ENCODE measurements around the gene LMO1. TPM values are rescaled to one million over a fixed set of nuclear protein-coding genes. Genes with fewer than 3 reads are reported as not detected.

LMO1 gene
- total RNA-seq, 2 donors from 2014 or later, result 0.18 TPM; not detected in 1

GRCh38 chr11:8232849-8233606, 30.6 kb downstream of the LMO1 start:
- intact Hi-C loops (cut with DNase I), result no loop called here
- ATAC-seq (no peak), DNase-seq (no peak)

DNA sequence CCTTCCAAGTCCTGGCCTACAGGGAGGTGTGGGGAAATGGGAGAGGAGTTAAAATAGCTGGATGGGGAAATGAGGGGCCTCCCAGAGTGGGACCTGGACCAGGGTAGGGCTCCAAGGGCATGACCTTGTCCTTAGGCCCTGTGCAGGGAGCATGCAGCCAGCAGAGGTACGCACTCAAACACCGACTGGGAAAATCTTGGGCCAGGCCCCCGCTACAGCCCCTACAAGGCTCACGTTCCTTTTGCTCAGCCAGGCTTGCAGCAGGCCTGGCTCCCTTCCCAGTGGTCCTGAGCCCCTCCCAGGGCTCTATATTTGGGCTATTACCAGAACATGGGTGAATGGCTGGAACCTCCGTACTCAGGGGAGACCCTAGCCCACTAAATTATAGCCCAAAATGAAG, 31.3 kb downstream of the LMO1 start:
- DNase-seq (no peak), ATAC-seq (no peak)
- intact Hi-C loops (cut with DNase I), result no loop called here

GRCh38 chr11:8231979-8232378, 31.7 kb downstream of the LMO1 start:
- intact Hi-C loops (cut with DNase I), result no loop called here
- ATAC-seq (no peak), DNase-seq (no peak)

GRCh38 chr11:8230921-8231847, 32.5 kb downstream of the LMO1 start:
- ATAC-seq (no peak), DNase-seq (no peak)
- intact Hi-C loops (cut with DNase I), result no loop called here

DNA sequence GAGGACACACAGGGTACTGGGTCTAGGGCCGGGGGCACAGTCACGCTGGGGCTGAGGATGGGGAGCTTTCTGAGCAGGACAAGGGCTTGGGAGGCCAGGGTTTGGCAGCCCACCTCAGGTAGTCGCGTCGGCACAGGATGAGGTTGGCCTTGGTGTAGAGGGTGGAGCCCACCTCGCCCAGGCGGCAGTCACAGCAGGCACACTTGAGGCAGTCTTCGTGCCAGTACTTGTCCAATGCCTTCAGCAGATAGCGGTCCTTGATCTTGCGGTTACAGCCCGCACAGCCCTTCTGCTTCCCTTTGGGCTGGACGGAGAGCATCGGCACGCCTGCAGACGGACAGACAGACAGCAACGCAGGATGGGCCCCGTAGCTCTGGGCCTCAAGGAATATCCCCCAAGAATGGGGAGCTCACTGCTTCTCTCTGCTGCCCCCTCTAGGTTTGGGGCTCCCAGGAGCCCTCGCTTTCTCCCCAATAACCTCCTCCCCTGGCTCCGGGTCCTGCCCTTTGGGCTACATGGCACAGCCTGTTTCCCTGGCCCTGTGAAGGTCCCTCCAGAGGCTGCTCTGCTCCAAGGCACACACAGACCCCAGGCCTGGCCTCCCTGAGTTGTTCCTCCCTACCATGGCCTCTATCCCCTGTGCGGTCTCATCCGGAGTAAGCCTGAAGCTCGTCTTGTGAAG, 33.4 kb downstream of the LMO1 start:
- DNase-seq, result no peak
- intact Hi-C loops (cut with DNase I), result no loop called here
- ATAC-seq, result no peak

DNA sequence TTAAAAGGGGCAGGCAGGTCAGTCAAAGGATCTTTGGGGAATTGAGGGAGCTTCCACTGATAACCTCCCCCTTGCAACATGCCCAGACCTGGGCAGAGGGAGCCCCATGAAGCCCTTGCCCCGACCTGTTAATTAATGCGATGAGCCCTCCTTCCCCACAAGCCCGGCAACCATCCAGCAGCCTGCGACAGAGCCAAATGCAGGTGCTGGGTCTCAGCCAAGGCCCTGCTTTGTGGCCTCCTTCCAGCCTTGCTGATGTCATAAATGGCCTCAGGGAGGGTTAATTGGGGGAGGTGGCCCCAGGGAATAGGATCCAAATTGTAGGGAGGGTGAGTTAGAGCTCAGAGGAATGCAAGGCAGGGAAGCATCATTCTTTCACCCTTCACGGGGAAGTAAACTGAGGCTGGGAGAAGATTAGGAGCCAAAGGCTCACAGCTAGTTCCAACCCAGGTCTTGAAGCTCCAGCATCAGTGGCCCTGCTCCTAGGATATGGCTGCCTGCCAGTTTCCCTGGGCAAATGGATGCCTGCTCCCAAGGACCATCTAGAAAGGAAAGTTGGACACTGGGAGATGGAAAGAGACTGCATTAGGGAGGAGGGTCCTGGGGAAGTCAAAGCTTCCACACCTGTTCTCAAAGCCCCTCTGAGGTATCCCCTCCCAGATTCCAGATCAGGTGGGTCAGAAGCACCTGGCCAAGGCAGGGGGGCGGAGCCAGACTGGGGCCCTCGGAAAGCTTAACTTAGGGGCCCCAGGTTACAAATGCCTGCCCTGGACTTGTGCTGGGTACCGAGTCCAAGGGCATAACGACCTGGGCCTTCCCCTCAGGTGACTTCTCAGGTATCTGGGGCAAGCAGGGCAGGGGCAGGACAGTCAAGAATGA, 34.1 kb downstream of the LMO1 start:
- ATAC-seq (no peak), DNase-seq (no peak)
- intact Hi-C loops (cut with DNase I), result loop anchor here (5.0 to 10.0 kb wide), 4 partner anchors 33 to 333 kb away; partner anchors contain the start of gene LMO1 (in 1 of the 2)

DNA sequence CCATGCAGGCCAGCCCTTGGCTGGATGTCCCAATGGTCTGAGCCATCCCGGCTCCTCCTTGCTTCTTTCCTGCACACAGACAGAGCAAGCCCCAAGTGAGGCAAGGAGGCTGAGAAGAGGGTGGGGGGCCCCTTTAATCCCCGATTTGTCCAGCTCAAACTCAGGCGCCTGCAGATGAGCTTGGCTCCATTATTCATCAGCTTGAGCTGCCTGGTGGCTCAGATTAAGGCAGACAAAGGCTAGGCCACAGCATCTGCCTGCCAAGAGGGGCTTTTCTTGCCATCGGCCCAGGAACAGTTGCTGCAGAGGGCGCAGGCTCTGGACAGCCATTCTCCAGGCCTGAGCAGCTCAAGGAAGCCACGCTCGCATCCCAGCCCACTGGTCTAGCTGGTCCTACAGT, 35.4 kb downstream of the LMO1 start:
- intact Hi-C loops (cut with DNase I), result loop anchor here (5.0 to 10.0 kb wide), 4 partner anchors 34 to 334 kb away; partner anchors contain the start of gene LMO1 (in 1 of the 2)

DNA sequence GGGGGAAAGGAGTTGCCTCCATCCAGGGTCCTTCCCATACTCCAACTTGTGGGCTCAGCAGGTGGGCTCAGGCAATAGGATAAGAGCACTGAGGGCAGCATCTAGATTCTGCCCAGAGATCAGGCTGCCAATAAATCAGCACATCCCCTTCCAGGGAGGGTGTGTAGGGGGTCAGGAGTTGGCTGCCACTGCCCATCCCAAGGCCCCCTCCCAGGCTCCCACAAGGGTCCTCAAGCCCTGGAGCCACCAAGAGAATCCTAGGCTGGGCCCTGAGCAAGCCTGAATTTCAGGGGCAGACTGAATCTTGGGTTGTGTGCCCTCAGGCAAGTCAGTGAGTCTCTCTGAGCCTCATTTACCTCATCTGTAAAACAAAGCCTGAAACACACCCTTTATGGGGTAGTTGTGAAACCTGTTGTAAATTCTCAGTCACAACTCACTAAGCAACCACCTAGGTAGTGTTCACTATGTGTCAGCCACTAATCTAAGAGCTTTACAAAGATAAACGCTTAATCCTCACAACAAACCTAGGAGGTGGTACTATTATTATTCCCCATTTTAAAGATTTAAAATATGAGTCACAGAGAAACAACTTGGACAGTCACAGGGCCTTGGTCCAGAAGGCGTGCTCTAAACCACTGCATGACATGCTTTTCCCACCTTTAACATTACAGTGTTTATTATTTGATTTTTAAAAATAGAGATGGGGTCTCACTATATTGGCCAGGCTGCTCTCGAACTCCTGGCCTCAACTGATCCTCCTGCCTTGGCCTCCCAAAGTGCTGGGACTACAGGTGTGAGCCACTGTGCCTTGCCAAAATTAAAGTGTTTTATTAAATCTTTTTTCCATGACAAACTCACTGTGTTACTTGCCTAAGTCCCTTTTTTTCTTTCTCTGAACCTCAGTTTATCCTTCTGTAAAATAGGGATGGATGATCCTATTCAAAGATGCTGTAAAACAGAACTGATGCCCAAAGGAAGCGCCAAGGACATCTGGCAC, 36.2 kb downstream of the LMO1 start:
- no peak for ATAC-seq
- DNase-seq, result no peak
- intact Hi-C loops (cut with DNase I), result loop anchor here (5.0 to 10.0 kb wide), 4 partner anchors 35 to 335 kb away; partner anchors contain the start of gene LMO1 (in 1 of the 2)

More for the DNA sequence above, 35.4 kb downstream of the LMO1 start:
- DNase-seq (no peak), ATAC-seq (no peak)

GRCh38 chr11:8225589-8226036, 38.1 kb downstream of the LMO1 start:
- intact Hi-C loops (cut with DNase I), result loop anchor here (1.0 to 10.0 kb wide), 6 partner anchors 37 to 341 kb away; partner anchors contain the start of gene LMO1 (in 2 of the 2)
- peak; percentile 68 to 74 for ATAC-seq
- DNase-seq, result peak; percentile 73

- no peak for DNase-seq
- intact Hi-C loops (cut with DNase I), result loop anchor here (1.0 to 10.0 kb wide), 6 partner anchors 38 to 342 kb away; partner anchors contain the start of gene LMO1 (in 2 of the 2)
These were observed 39.0 kb downstream of the LMO1 start for GRCh38 chr11:8224711-8225110.

GRCh38 chr11:8224161-8224591, 39.5 kb downstream of the LMO1 start:
- intact Hi-C loops (cut with DNase I), result loop anchor here (2.0 to 10.0 kb wide), 3 partner anchors 39 to 101 kb away; partner anchors contain the start of gene LMO1 (in 1 of the 2)
- DNase-seq (no peak), ATAC-seq (no peak)

More at GRCh38 chr11:8224711-8225110, 39.0 kb downstream of the LMO1 start:
- ATAC-seq, result no peak

GRCh38 chr11:8223513-8223900, 40.2 kb downstream of the LMO1 start:
- intact Hi-C loops (cut with DNase I), result loop anchor here (10.0 kb wide), 2 partner anchors 91 to 101 kb away; no protein-coding TSS in a partner anchor
- DNase-seq, result no peak

DNA sequence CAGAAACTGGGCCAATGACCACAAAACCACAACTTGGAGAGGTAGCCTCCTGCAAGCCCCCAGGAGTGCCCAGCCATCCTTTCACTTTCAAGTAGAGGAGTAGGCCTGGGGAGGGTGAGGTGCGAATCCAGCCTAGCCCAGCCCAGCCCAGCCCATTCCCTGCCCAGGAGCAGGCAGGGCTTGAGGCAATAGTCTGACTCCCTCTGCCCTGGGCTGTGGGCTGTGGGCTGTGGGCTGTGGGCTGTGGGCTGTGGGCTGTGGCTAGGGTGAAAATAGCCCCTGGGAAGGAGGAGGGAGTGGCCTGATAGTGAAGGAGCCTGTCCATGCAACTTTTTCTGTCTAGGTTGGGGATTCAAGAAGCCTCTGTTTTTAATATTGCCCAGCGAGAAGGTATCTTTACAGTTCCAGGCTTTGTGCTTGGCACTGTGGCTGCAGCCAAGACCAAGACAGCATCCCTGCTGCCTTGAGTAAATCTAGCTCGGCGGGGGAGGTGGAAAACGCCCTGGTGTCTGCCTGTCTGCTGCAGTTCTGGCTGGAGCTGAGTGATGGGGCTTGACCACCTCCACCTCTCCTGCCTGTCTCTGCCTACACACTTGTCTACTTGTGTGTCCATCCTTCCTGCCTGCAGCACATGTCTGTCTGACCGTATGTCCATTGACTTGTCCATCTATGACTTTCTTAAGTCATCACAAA, 40.7 kb downstream of the LMO1 start:
- DNase-seq (no peak), ATAC-seq (no peak)
- intact Hi-C loops (cut with DNase I), result loop anchor here (10.0 kb wide), 2 partner anchors 92 to 102 kb away; no protein-coding TSS in a partner anchor

More at GRCh38 chr11:8223513-8223900, 40.2 kb downstream of the LMO1 start:
- no peak for ATAC-seq

DNA sequence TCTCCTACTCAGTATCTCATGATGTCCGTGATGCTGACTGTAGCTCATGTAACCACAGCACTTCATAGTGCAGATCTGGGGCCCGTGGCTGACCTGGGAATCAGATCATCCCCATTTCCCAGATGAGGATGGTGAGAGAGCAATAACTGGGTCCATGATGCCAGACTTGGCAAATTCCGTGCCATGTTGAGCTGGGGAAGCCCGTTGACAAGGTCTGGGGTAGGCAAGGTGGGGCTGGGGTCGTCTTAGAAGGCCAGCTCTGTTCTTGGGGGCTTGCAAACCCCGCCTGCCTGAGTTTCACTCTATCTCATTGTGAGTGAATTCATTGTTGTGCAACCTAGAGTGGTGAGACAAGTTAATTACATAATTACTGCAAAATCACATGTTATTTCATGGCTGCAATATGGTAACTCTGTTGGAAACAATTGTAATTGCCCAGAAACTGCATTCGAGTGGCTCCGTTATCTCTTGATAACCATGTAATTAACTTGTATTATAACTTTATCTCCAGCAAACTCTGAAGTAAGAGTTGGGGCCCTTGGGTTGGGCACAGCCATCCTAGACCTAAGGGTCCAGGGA, 41.7 kb downstream of the LMO1 start:
- no peak for DNase-seq
- ATAC-seq, result no peak
- intact Hi-C loops (cut with DNase I), result loop anchor here (10.0 kb wide), 2 partner anchors 93 to 103 kb away; no protein-coding TSS in a partner anchor

DNA sequence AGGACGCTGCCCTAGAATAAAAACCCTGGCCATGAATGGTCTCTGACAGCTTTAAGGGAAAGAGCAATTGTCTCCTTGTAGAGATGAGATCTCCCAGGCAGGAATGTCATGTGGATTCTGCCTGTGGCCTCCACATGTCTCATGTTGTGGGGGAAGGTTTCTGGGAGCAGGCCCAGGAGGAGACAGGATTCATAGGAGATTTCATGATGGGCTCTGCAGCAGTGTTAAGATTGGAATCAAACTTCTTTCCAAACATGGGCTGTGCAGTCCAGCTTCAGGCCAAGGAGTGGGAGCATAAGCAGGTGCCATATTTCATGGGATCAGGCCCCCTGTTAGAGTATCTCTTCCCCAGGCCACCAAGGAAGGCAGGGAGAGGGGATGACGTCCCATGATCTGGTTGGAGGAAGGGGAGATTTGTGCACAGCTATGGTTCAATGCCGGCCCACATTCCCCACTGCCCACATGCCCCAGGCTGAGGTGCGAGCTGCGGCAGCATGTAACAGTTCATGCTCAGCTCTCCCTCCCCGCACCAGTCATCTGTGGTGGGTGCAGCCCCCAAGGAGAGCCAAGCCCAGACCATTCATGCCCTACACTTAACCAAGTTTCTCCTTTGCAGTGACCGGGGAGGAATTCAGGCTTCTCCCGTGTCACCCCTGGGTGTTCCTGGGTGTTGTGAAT, 42.5 kb downstream of the LMO1 start:
- intact Hi-C loops (cut with DNase I), result loop anchor here (10.0 kb wide), 2 partner anchors 94 to 104 kb away; no protein-coding TSS in a partner anchor
- ATAC-seq, result no peak
- DNase-seq, result no peak
